HG02678 (cell line): Measurements from ENCODE around the gene TMEM182.
A peak's percentile ranks its signal among the peaks of the same experiment; 100 is the strongest.

Source experiments
- ATAC-seq: cut with Tn5 transposase; IDR thresholded peaks from one replicate; pipeline ENCODE4 v1.9.1; 2021; ENCODE audit warnings: mild to moderate bottlenecking, moderate library complexity; ENCODE audit not compliant: unreplicated experiment

TMEM182 gene

DNA sequence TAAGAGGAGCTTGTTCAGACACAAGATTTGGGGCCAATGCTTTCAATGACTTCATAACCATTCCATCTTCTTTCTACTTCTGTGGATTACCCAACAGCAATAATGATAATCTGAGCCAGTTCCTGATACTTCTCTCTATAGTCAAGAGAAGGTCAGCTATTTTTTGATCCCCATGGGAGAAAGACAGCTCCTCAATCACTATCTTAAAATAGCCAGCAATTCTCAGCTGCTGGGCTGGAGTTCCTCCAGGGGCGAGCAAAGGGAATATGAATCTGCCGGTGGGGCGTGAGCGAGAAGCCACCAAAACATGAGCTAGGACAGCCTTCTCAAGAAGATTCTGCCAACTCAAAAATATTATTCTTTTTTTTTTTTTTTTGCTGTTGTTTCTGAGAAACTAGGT lies at the start of gene TMEM182:
TSS of gene TMEM182 (plus strand) at position 269 of the 400 bp plus-strand sequence. CDS start 187 bp downstream, outside the sequence.
- ATAC-seq: no peak

- no peak for ATAC-seq
Measured at GRCh38 chr2:102717308-102718018, 44.4 kb upstream of the TMEM182 start.

GRCh38 chr2:102718387-102719316 lies 43.2 kb upstream of the TMEM182 start:
- ATAC-seq: no peak

- no peak for ATAC-seq
Measured at GRCh38 chr2:102724016-102724490, 37.8 kb upstream of the TMEM182 start.

- ATAC-seq: no peak
Measured at GRCh38 chr2:102724553-102724952, 37.3 kb upstream of the TMEM182 start.

DNA sequence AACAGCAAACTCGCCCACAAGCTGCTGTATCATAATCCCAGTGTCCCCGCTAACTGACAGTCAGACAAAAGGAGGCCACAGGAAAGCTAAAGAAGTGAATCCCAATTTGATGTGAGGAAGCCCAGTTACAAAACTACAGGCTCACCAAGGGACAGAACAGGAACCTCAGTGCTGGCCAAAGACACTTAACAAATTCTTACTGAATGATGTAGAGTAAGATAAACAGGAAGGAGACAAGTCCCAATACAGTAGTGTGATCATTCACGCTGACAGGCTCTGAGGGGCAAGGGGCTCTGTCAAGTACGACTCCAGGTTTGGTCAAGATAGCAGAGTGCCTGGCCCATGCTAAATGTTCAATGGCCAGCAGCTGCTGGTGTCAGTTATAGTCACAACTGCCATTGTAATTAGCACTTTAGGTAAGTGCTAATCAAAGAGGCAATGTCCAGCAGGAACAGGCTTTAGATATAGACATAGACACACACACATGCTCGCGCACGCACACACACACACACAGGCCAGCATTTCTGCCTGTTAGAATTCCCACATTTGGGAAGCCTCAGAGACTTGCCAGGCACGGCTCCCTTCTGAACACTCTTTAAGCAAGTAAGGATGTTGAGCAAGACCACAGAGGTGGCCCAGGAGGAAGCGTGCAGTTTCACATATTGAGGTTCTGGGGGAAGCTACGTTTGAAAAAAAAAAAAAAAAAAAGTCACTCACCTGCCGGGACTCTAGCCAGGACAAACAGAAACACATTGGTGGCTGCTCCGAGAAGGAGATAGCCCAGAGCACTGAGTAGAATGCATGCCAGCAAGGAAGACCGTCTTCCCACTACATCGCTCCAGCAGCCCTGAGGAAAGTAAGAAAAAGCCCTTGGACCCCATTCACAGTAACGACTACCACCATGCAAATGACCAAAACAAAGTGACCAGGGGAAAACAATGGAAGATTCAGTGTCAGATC lies 35.4 kb upstream of the TMEM182 start:
- ATAC-seq: no peak

GRCh38 chr2:102735416-102736109 lies 26.3 kb upstream of the TMEM182 start:
- no peak for ATAC-seq

DNA sequence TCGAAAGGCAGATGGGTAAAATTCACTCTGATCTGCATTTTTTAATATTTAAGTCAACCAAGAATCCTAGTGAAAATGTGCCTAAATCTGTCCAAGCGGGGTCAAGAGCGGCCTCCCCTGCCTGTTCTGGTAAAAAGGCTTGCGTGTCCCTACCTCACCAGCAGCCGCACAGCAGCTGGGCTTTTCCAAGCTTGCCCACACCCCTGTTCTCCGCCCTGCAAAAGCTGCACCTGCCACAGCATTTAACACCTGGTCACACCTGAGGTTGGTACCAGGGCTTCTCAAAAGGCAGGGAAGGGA lies 25.8 kb upstream of the TMEM182 start:
- ATAC-seq: peak; percentile 17

- ATAC-seq: peak; percentile 93
Measured at GRCh38 chr2:102736410-102737409, 25.1 kb upstream of the TMEM182 start.

- ATAC-seq: peak; percentile 50
Measured at GRCh38 chr2:102737431-102737830, 24.4 kb upstream of the TMEM182 start.

- ATAC-seq: no peak
Measured at GRCh38 chr2:102743259-102743658, 18.6 kb upstream of the TMEM182 start.

DNA sequence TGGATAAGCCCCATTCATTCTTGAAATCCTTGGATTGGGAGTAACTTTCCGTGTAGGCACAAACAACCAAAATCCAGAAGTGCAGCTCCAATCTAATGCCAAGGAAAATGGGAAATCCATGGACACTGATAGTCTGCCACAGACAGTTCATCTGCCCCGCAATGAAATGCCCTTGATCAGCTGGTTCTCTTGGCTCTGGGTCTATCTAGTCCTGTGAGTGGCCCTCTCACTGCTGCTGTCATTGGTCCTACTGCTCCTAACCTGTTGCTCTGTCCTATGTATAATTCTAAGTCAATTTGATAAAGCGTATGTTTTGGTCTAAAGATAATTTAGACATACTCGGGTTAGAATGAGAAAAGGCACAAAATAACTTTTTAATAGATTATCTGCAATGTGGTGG lies 13.7 kb upstream of the TMEM182 start:
- no peak for ATAC-seq

GRCh38 chr2:102749938-102750337 lies 11.9 kb upstream of the TMEM182 start:
- peak; percentile 75 for ATAC-seq

GRCh38 chr2:102753563-102754159 lies 8.2 kb upstream of the TMEM182 start:
- ATAC-seq: peak; percentile 67

DNA sequence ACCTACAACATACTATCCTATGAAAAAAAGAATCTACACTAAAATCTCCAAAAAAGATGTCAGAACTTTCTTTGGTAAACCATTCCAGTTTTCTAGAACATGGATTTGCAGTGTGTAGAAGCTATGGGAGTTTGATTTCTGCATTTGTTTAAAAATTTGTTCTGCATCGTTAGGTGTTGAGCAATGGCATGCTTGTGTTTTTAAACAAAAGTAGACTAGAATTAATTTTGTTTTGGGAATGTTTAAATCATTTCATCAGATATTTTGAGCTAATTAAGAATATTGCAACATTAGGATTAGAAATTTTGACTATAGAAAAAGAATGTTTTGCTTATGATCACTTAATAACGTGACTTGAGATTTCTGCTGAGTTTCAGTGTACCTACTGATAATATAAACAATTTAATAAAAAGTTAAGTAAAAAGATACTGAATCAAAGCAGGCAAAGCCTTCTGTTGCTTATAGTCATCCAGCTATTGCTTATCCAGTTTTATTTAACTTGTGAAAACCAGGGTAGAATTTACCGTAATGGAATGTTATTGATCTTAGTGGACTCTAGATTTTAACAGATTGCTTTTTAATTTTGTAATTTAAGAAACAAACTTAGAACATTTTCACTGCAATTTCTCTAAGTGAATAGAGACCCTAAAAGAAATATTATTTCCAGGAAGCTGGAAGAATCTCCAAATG lies 7.2 kb upstream of the TMEM182 start:
- ATAC-seq: no peak

- no peak for ATAC-seq
Measured at GRCh38 chr2:102755284-102755683, 6.5 kb upstream of the TMEM182 start.

GRCh38 chr2:102758439-102758838 lies 3.4 kb upstream of the TMEM182 start:
- ATAC-seq: no peak

DNA sequence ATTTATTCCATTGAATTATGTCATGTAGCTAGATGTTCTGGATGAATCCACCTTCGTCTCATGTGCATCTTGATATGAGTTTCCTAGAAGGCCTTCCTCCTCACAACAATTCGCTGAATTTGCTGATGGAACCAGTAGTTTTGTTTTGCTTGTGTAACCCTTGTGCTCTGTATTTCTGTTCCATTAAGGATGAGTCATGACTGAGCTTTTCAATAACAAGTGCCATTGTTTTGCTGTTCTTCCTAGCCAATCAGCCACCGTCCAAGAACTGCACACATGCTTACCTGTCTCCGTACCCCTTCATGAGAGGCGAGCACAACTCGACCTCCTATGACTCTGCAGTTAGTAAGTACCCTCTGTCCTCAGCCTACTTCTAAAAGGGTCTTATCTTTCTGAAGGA lies 2.3 kb downstream of the TMEM182 start:
- no peak for ATAC-seq
